IPS-NIHi7 (cell line): ENCODE measurements around the gene MRPS27.
"Not testable (repeated sequence)": the region's sequence is repeated elsewhere in the genome, so short reads cannot be mapped to it uniquely, and the experiment has no call there.

ENCODE experiments used
- DNase-seq: peaks from one replicate; pipeline ENCODE4 v3.0.0; 2012; ENCODE audit warnings: mixed read lengths; ENCODE audit errors: extremely low spot score

MRPS27 gene

DNA sequence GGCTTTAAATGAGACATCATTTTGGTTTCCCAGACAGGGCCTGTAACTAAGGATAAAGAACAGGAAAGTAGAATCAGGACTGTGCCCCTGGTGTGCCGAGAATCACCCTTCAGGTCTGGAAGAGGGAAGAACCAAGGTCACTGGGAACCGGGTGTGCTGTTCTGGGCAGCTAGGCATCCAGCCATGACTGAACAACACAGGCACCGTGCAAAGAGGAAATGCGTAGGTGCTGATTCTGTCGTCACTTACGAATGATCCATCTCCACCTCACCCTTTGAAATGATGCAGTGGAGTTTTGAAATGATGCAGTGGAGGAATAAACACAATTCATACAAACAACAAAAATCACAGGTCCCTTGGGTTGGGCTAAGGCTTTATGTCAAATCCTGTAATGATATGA, 148.4 kb downstream of the MRPS27 start:
- DNase-seq: no peak

DNA sequence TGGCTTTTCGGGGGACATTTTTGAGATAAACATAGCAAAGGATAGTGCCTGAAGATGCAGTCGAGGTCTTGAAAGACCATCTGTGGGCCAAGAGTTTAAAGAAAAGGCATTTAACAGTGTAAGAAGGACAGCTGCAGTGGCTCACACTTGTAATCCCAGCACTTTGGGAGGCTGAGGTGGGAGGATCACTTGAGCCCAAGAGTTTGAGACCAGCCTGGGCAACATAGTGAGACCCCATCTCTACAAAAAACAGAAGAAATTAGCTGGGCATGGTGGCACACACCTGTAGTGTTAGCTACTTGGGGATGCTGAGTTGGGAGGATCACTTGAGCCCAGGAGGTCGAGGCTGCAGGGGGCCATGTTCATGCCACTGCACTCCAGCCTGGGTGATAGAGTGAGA, 148.9 kb downstream of the MRPS27 start:
- not testable (repeated sequence) for DNase-seq

DNA sequence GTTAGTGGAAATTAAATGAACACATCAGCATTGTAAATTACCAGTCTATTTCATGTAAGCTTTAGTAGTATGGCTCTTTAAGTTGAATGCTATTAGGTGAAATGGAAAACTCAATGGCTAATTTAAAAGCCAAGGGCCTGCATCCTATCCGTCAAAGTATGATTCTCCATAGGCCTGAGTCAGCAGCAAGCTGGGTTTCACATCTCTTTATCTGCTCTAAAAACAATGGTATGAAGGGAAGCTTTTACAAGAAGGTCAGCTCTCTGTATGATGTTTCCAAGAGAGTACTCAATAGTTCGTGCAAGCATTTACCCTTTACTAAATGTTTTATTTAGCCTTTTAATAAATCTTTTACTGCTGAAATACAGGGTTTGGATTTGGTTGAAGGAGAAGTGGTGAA, 149.9 kb downstream of the MRPS27 start:
- no peak for DNase-seq
